Inferior parietal cortex (tissue), 1 donor: ENCODE results near the gene IRX2.

Experiments used
- DNase-seq: peaks from one replicate; pipeline ENCODE4 v3.0.0-alpha.2; 2016; ENCODE audit errors: extremely low spot score

Gene IRX2

GRCh38 chr5:2756211-2757152, 5.0 kb upstream of the IRX2 start:
- no peak for DNase-seq

- DNase-seq: no peak
These were observed 4.2 kb upstream of the IRX2 start for GRCh38 chr5:2755681-2756171.

- DNase-seq: no peak
These were observed 3.7 kb upstream of the IRX2 start for GRCh38 chr5:2755076-2755680.

GRCh38 chr5:2754581-2755075, 3.2 kb upstream of the IRX2 start:
- no peak for DNase-seq

GRCh38 chr5:2753452-2754420, 2.3 kb upstream of the IRX2 start:
- no peak for DNase-seq

- DNase-seq: no peak
These were observed 1.5 kb upstream of the IRX2 start for GRCh38 chr5:2752821-2753439.

- DNase-seq: no peak
These were observed 763 bp upstream of the IRX2 start for GRCh38 chr5:2752059-2752820.

- no peak for DNase-seq
These were observed 566 bp downstream of the IRX2 start for GRCh38 chr5:2750758-2751464.

GRCh38 chr5:2750026-2750757, 1.3 kb downstream of the IRX2 start:
- no peak for DNase-seq

GRCh38 chr5:2749514-2750025, 1.9 kb downstream of the IRX2 start:
- DNase-seq: no peak

- no peak for DNase-seq
These were observed 2.5 kb downstream of the IRX2 start for GRCh38 chr5:2748861-2749513.

- no peak for DNase-seq
These were observed 3.2 kb downstream of the IRX2 start for GRCh38 chr5:2748179-2748860.

- DNase-seq: no peak
These were observed 3.9 kb downstream of the IRX2 start for GRCh38 chr5:2747363-2748162.

- no peak for DNase-seq
These were observed 4.9 kb downstream of the IRX2 start for GRCh38 chr5:2746561-2747032.

GRCh38 chr5:2744485-2744884, 7.0 kb downstream of the IRX2 start:
- no peak for DNase-seq

GRCh38 chr5:2742921-2743679, 8.4 kb downstream of the IRX2 start:
- no peak for DNase-seq
